Fibroblast of skin of left quadriceps (primary cell): Measurements from ENCODE around the gene DKKL1.
A peak's percentile ranks its signal among the peaks of the same experiment; 100 is the strongest.
"Not testable (repeated sequence)": the region's sequence is repeated elsewhere in the genome, so short reads cannot be mapped to it uniquely, and the experiment has no call there.

Experiments used
- DNase-seq, 2 experiments: peaks; one replicate each; pipeline ENCODE4 v3.0.0-alpha.2; 2013; ENCODE audit warnings: low read depth in 2 of 2

DKKL1 gene

DNA sequence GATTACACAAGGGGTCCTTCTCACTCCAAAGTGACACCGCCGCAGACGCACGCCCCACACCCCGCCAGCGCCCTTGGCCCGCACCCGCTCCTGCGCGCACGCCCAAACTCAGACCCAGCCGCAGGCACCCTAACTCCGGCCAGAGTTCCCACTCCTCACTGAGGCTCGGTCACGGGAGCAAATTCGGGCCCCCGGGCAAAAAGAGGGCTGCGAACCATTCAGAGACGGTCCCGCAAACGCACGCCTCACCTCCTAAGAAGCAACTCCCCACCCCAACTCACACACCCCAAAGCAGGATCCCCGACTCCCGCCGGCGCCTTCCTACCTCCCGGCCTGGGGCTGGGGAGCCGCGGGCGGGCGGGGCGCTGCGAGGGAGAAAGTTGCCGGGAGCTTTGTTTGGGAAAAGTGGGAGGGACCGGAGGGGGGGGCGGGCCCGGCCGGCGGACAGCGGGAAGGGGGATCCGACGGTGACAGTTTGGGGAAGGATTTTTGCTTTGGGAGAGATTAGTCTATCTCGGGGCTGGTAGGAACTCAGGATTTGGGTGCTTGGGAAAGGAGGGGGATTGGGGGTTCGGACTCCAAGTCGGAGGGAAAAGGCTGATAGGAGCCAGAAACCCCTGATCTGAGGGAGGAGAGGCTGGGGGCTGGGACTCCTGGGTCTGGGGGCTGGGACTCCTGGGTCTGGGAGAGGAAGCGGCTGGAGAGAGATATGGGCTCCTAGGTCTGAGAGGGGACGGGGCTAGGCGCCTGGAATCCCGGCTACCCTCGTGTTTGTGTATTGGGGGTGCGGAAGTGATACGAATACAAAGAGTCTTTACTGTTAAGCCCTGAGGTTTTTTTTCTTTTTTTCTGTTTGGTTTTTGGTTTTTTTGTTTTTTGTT is 1.4 kb upstream of the DKKL1 start, which contains the start of gene TEAD2:
TEAD2 (minus strand) TSS at position 369 of the 881 bp plus-strand sequence. CDS start 2,341 bp downstream, outside the sequence.
- peak; percentile 43 to 45 for DNase-seq

DNA sequence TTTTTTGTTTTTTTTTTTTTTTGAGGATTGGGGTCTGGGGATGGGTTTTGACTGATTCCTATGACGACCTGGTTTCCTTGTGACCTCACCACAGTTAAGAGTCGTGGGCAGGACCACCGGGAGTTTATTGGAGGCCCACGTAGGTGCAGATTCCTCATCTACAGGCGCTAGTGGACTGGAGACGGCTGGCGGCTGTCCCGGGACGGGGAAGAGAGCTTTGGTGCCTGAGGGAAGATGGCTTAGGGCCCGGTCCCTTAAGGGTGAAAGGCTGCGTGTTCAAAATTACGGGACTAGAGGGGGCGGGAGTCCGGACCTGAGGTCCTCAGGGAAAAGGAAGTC is 779 bp upstream of the DKKL1 start:
- no peak for DNase-seq

- no peak for DNase-seq
Observed at GRCh38 chr19:49364083-49364737, 533 bp downstream of the DKKL1 start.

DNA sequence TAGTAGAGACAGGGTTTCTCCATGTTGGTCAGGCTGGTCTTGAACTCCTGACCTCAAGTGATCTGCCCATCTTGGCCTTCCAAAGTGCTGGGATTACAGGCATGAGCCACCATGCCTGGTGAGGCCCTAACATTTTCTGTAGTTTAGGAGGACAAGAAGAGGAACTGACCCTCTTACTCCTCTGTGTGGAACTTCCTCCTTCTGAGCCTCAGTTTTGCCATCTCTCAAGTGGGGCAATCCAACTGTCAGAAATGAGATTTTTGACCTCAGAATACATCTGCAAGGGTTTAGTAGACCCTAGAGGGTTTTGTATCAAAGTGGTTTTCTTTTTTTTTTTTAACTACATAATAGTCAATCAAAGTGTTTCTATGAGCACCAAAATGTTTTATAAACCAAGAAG is 2.4 kb downstream of the DKKL1 start:
- DNase-seq, result no peak

- DNase-seq, result no peak
Observed at GRCh38 chr19:49368711-49369358, 5.2 kb downstream of the DKKL1 start.

GRCh38 chr19:49371184-49371583 is 7.5 kb downstream of the DKKL1 start:
- no peak for DNase-seq

- not testable (repeated sequence) for DNase-seq
Observed at GRCh38 chr19:49373174-49373573, 9.5 kb downstream of the DKKL1 start.

DNA sequence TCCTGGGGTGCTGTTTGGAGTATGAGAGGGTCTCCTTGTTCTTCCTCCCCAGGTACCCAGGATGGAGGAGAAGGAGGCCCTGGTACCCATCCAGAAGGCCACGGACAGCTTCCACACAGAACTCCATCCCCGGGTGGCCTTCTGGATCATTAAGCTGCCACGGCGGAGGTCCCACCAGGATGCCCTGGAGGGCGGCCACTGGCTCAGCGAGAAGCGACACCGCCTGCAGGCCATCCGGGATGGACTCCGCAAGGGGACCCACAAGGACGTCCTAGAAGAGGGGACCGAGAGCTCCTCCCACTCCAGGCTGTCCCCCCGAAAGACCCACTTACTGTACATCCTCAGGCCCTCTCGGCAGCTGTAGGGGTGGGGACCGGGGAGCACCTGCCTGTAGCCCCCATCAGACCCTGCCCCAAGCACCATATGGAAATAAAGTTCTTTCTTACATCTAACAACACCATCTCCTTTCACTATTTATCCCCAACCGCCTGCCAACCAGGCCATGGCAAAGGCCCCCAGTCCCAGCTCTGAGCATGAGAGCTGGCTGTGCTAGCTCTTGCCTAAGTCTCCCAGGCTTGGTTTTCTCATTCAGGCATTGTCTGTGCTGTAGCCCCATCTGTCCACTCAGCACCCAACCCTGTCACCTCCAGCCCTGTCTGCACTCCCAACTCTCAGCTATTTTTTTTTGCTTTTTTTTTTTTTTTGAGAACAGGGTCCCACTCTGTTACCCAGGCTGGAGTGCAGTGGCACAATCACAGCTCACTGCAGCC is 11.2 kb downstream of the DKKL1 start:
- no peak for DNase-seq

DNA sequence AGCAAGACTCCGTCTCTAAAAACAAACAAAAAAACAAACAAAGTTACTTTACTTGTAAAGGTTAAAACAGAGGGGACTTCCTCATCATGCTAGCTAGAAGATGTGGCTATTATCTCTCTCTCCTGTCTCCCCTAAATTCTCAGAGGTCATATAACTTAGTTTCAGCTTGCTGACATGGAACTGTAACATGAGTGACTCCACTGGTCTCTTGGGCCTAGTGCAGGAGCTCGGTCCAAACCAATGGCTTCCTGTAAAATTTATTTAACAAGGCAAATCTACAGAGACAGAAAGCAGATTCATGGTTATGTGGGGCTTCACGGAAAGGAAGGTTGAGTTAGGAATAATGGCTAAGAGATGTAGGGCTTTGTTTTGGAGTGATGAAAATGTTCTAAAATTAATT is 14.8 kb downstream of the DKKL1 start:
- no peak for DNase-seq

DNA sequence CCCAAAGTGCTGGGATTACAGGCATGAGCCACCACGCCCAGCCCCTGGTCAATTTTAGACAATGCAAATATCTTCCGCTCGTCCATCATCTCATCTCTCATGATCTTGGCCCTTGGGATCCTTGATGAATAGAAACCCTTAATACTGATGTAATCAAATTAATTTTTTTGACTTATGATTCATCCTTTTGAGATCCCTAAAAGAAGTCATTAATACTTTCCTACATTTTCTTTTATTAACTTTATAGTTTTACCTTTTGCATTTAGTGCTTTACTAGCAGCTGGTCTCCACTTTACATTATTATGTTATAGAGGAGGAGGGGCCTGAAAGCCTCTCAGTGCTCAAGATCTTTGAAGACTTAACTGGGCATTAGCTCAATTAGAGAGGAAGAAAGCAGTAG is 16.7 kb downstream of the DKKL1 start:
- no peak for DNase-seq

GRCh38 chr19:49382639-49383038 is 19.0 kb downstream of the DKKL1 start:
- DNase-seq, result no peak

- no peak for DNase-seq
Observed at GRCh38 chr19:49383599-49383998, 19.9 kb downstream of the DKKL1 start.

DNA sequence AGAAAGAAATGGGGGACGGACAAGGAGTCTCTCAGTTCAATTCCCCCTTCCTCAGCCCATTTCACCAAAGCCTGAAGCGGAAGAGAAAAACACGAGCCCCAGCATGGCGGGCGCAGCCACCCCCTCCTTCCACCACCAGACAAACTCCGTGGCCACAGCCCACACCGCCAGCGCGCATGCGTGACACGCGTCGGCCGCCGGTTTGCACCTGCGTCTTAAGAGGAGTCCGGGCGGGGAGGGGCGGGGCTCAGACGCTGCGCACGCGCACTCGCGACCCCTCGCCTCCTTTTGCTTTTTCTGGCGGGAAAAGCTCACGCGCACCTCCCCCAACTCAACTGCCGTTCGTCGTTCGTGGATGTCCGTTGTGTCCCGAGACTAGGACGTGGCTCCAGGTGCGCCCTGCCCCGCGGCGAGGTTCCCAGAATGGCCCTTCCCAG is 24.3 kb downstream of the DKKL1 start, which contains the start of gene KASH5:
KASH5 (plus strand) TSS at position 314 of the 437 bp plus-strand sequence. CDS start 2,635 bp downstream, outside the sequence.
- DNase-seq, result peak in 1 of 2 experiments; percentile 10

DNA sequence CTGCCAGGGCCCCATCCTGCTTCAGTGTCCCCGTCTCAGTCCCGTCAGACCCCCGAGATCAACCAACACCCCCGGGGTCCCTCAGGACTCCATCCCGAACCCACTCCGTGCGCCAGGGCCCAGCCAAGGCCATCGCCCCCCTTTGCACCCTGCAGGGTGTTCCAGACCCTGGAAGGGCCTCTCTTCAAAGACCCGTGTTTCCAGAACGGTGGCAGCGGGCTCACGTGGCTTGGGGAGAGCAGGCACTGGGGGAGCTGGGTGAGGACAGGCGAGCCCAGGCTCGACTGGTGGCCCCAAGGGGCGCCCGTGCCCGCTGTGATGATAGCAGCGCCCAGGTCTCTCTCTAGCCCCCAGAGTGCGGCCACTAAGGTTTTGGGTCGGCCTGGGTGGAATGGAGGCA is 25.7 kb downstream of the DKKL1 start:
- DNase-seq, result no peak

DNA sequence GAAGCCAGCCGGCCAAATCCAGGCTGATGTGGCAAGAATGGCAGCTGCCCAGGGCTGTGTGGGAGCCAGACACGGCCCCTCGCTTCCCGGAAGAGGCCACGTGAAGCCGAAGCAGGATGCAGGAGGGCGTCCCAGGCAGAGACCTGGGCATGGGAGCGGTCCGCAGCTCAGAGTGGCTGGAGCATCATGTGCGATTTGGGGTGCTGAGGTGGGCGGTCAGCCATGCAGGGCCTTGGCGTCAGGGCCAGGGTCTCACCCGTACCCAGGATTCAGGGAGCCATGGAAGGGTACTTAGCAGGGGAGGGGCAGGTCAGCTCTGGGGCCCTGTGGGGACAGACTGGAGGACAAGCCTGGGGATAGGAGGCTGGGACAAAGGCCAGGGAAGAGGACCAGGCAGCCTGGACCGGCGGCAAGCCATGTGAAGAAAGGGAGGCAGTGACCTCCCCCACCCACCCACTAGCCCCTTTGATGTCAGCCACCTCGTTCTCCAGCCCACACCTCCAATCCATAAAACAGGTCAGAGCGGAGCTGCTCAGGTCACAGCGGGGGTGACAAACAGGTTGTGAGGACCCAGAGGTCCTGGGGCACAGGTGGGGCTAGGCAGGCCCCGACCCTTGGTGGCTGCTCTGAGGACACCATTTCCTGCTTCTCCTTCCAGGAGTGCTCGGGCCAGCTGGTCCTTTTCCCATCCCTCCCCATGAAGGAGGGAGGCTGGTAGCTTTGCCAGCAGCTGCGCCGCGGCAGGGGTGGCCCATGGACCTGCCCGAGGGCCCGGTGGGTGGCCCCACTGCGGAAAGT is 26.7 kb downstream of the DKKL1 start:
- no peak for DNase-seq

GRCh38 chr19:49390929-49391359 is 27.3 kb downstream of the DKKL1 start:
- DNase-seq, result no peak

DNA sequence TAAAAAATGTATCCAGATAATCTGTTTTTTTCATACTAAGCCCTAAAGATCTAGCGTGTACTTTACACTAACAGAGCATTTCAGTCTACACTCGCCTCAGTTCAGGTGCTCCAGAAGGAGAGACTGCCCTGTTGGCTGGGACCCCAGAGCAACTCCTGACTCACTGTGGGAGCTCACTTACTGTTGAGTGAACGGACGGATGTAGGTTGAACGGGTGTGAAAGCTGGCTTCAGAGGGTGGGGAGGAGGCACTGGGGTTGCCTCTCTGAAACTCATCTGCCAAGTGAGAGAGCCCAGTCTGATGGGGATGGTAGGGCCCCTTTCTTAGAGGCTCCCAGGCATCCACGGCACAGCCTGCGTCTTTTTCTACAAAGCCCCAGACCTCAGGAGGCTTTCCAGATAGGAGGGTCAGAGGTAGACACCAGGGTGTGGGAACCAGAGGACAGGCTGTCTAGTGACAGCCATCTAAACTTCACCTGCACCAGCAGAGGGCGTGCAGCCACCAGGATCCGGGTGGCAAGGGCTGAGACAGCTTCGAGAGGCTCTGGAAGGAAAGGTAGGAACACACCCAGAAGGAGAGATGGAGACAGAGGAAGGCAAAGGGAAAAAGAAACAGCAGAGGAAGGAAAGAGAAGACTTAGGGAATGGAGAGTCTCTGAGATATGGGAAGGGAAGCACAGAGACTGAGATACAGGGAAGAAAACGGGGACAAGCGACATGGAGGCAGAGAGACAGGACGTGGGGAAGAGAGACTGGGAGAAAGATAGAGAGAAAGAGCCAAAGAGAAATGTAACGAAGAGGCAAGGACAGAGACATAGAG is 28.1 kb downstream of the DKKL1 start:
- DNase-seq, result peak; percentile 35 to 40

- no peak for DNase-seq
Observed at GRCh38 chr19:49393881-49394280, 30.2 kb downstream of the DKKL1 start.

DNA sequence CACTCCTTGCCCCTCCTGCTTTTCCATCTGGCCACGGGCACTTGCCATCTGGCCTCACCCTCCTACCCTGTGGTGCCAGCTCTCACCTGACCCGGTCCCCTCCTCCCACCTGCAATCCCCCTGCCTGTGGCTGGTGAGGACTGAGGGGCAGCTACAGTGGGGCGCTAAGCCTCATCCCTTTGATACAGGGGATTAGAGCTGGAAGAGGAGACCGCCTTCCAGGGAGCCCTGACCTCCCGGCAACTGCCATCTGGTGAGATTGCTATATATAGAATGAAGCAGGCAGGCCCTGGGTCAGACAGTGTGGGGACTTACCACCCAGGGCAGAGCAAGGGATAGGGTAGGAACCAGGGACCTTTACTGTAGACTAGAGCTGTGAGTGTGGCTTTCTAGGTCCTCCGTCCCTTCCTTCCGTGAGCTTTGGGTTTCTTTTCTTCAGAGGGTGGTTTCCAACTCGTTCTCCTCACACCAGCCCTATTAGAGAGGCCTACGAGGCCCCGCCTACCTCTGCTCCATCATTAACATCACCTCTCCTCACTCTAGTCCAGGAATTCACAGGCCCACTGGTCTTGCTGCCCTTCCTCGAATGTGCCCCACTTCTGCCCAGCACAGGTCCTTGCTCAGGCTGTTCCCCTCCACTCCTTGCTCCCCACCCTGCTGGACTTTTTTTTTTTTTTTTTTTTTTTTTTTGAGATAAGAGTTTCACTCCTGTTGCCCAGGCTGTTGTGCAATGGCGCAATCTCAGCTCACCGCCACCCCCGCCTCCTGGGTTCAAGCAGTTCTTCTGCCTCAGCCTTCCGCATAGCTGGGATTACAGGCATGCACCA is 32.1 kb downstream of the DKKL1 start:
- no peak for DNase-seq
